ENCODE data around the gene ACP7.
"Not testable (repeated sequence)": the region's sequence is repeated elsewhere in the genome, so short reads cannot be mapped to it uniquely, and the experiment has no call there.

ACP7 gene

DNA sequence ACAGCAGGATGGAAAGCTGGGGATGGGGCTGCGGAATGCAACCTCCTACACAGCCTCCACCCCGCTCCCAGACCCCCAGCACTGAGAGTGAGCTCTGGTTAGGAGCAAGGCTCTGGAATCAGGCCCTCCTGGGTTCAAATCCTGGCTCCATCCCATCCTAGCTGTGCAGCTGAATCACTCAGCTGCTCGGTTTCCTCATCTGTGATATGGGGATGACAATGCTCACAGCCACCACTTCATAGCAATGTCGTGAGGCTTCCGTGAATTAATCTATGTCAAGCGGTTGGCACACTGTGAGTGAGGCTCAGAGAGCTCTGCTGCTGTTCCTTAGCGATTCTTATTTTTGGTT lies 538 bp downstream of the ACP7 start:
- H3K4me3 ChIP-seq (ENCODE audit: low read depth, low read length), result no peak overlapping the region
- TF ChIP-seq, protein P1, sequence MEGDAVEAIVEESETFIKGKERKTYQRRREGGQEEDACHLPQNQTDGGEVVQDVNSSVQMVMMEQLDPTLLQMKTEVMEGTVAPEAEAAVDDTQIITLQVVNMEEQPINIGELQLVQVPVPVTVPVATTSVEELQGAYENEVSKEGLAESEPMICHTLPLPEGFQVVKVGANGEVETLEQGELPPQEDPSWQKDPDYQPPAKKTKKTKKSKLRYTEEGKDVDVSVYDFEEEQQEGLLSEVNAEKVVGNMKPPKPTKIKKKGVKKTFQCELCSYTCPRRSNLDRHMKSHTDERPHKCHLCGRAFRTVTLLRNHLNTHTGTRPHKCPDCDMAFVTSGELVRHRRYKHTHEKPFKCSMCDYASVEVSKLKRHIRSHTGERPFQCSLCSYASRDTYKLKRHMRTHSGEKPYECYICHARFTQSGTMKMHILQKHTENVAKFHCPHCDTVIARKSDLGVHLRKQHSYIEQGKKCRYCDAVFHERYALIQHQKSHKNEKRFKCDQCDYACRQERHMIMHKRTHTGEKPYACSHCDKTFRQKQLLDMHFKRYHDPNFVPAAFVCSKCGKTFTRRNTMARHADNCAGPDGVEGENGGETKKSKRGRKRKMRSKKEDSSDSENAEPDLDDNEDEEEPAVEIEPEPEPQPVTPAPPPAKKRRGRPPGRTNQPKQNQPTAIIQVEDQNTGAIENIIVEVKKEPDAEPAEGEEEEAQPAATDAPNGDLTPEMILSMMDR (IDR thresholded peaks at IDR 0.05; ENCODE audit: borderline replicate concordance, insufficient read depth, low read depth, low read length), result no peak

DNA sequence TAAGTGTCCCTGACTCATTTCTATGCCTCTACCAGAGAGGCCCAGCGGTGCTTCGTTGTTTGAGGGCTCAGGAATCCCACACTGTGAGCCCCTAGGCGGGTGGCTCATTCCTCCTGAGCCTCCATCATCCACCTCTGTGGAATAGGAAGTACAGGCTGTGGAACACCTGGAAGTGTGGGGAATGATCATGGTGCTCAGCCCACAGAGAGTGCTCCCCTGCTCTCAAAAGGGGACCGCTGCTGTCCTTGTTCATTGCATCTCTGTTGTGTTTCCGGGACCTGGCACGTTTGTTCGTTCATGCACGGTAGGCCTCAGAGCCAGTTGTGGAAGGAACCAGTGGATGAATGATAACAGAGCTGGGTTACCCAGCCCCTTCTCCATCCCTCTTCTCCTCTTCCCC lies 1.2 kb downstream of the ACP7 start:
- no peak overlapping the region for H3K4me3 ChIP-seq (ENCODE audit: low read depth, low read length)
- TF ChIP-seq, protein P1 (IDR thresholded peaks at IDR 0.05; ENCODE audit: borderline replicate concordance, insufficient read depth, low read depth, low read length), result no peak

DNA sequence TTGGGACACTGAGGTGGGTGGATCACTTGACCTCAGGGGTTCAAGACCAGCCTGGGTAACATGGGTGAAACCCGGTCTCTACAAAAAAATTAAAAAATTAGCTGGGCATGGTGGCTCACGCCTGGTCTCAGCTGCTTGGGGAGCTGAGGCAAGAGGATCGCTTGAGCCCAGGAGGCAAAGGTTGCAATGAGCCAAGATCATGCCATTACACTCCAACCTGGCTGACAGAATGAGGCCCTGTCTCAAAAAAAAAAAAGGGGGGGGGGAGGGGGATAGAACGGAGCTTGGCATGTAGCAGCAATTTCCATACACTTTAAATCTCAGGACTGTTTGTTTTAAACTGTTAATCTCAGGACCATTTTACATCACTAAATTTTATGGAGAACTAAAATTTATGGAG lies 2.2 kb downstream of the ACP7 start:
- no peak overlapping the region for H3K4me3 ChIP-seq (ENCODE audit: low read depth, low read length)
- TF ChIP-seq, protein P1 (IDR thresholded peaks at IDR 0.05; ENCODE audit: borderline replicate concordance, insufficient read depth, low read depth, low read length), result no peak

GRCh38 chr19:39087907-39088686 lies 3.9 kb downstream of the ACP7 start:
- H3K4me3 ChIP-seq (ENCODE audit: low read depth, low read length), result no peak overlapping the region
- TF ChIP-seq, protein P1 (IDR thresholded peaks at IDR 0.05; ENCODE audit: borderline replicate concordance, insufficient read depth, low read depth, low read length), result no peak

DNA sequence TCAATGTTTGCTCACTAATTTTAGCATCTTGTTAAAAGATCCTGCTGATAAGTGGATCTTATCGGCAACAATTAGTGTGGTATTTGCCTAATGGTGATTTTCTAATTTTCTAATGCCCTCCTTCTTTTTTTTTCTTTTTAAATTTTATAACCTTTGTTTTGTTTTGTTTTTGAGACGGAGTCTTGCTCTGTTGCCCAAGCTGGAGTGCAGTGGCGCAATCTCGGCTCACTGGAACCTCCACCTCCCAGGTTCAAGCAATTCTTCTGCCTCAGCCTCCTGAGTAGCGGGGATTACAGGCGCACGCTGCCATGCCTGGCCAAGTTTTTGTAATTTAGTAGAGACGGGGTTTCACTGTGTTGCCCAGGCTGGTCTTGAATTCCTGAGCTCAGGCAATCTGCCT lies 5.8 kb downstream of the ACP7 start:
- H3K4me3 ChIP-seq (ENCODE audit: low read depth, low read length), result not testable (repeated sequence)

- no peak overlapping the region for H3K4me3 ChIP-seq (ENCODE audit: low read depth, low read length)
- TF ChIP-seq, protein P1 (IDR thresholded peaks at IDR 0.05; ENCODE audit: borderline replicate concordance, insufficient read depth, low read depth, low read length), result no peak
Measured at GRCh38 chr19:39090881-39091280, 6.7 kb downstream of the ACP7 start.

- H3K4me3 ChIP-seq (ENCODE audit: low read depth, low read length), result not testable (repeated sequence)
Measured at GRCh38 chr19:39095799-39096540, 11.8 kb downstream of the ACP7 start.

DNA sequence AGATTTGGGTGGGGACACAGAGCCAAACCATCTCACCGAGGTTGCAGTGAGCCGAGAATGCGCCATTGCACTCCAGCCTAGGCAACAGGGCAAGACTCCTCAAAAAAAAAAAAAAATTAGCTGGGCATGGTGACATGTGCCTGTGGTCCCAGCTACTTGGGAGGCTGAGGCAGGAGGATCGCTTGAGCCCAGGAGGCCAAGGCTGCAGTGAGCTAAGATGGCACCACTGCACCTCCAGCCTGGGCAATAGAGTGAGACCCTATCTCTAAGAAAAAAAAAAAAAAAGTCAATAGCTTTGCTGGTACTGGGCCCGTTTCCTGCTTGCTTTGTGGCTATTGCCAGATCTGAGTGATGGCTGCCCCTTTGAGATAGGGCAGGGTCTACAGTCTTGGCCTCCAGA lies 13.1 kb downstream of the ACP7 start:
- H3K4me3 ChIP-seq (ENCODE audit: low read depth, low read length), result no peak overlapping the region
- TF ChIP-seq, protein P1 (IDR thresholded peaks at IDR 0.05; ENCODE audit: borderline replicate concordance, insufficient read depth, low read depth, low read length), result no peak
